Fibroblast of lung (primary cell): Measurements from ENCODE around the gene PPP1R26. TPM values are rescaled to one million over a fixed set of nuclear protein-coding genes. Genes with fewer than 3 reads are reported as not detected.

Experiments used
- DNase-seq, 2 donors: peaks; one replicate each; pipeline versions ENCODE4 v3.0.0 to v3.0.0-alpha.2; 2010; ENCODE audit warnings: low read depth in 2 of 2
- H2AFZ ChIP-seq: 2 replicates; pipeline ENCODE4 v1.5.1; 2012; ENCODE audit warnings: low read length, control low read depth, inconsistent platforms
- H3K27ac ChIP-seq: 2 replicates; pipeline ENCODE4 v1.5.1; 2011; ENCODE audit warnings: low read length, control low read depth; ENCODE audit not compliant: insufficient read depth
- H3K27me3 ChIP-seq: 2 replicates; pipeline ENCODE4 v1.5.1; 2011; ENCODE audit warnings: mild to moderate bottlenecking, low read length; ENCODE audit not compliant: control insufficient read depth, insufficient read depth
- H3K36me3 ChIP-seq: 2 replicates; pipeline ENCODE4 v1.5.1; 2011; ENCODE audit warnings: low read length; ENCODE audit not compliant: control insufficient read depth, insufficient read depth
- H3K4me1 ChIP-seq: 2 replicates; pipeline ENCODE4 v1.5.1; 2011; ENCODE audit warnings: low read length; ENCODE audit not compliant: control insufficient read depth, insufficient read depth; ENCODE audit errors: extremely low read depth
- H3K4me2 ChIP-seq: 2 replicates; pipeline ENCODE4 v1.5.1; 2011; ENCODE audit warnings: low read length, control low read depth; ENCODE audit not compliant: insufficient read depth; ENCODE audit errors: extremely low read depth
- H3K4me3 ChIP-seq, 4 experiments: fragments of 200-600 bp in 1 of 4; sonication (generic) in 1 of 4; replicated peaks in 1 of 4; 2 replicates each; pipeline ENCODE4 v1.5.1; 2011 to 2016; ENCODE audit warnings: low read length in 4 of 4, low read depth in 3 of 4, mild to moderate bottlenecking in 3 of 4, control low read depth in 2 of 4, inconsistent platforms in 1 of 4, mixed read lengths in 1 of 4; ENCODE audit not compliant: insufficient read depth in 1 of 4; ENCODE audit errors: control extremely low read depth in 1 of 4
- H3K79me2 ChIP-seq: 2 replicates; pipeline ENCODE4 v1.5.1; 2012; ENCODE audit warnings: mild to moderate bottlenecking, low read length, inconsistent platforms; ENCODE audit not compliant: control insufficient read depth, insufficient read depth
- H3K9ac ChIP-seq: 2 replicates; pipeline ENCODE4 v1.5.1; 2011; ENCODE audit warnings: mild to moderate bottlenecking, low read length, control low read depth; ENCODE audit not compliant: insufficient read depth
- H3K9me3 ChIP-seq: 2 replicates; pipeline ENCODE4 v1.5.1; 2012; ENCODE audit warnings: low read depth, low read length; ENCODE audit not compliant: control insufficient read depth, insufficient read depth
- H4K20me1 ChIP-seq: 2 replicates; pipeline ENCODE4 v1.5.1; 2011; ENCODE audit warnings: low read length; ENCODE audit not compliant: control insufficient read depth, insufficient read depth; ENCODE audit errors: extremely low read depth
- CTCF ChIP-seq, 2 donors: IDR thresholded peaks in 1 of 2; conservative IDR thresholded peaks in 1 of 2; 1 replicate in 1 of 2; 2 replicates in 1 of 2; pipeline ENCODE4 v1.5.1; 2011 to 2012; ENCODE audit warnings: low read length in 2 of 2, control low read depth in 1 of 2, inconsistent platforms in 1 of 2, low read depth in 1 of 2, mild to moderate bottlenecking in 1 of 2
- EZH2 ChIP-seq: IDR thresholded peaks from 2 replicates; pipeline ENCODE4 v1.5.1; 2012; ENCODE audit warnings: low read length, control low read depth, mild to moderate bottlenecking; ENCODE audit errors: missing control alignments
- polyA plus RNA-seq, 2 donors: library from polyadenylated mRNA; depleted of rRNA in 1 of 2; stranded (reverse) in 1 of 2; unstranded in 1 of 2; fragments of >200 nt; gene quantifications; 2 replicates each; pipeline ENCODE4 v1.2.1, GENCODE V29; 2011 to 2012; ENCODE audit warnings: missing spikeins in 1 of 2
- total RNA-seq: library from RNA; depleted of rRNA; stranded (reverse); fragments of >200 nt; gene quantifications from 2 replicates; pipeline ENCODE4 v1.2.1, GENCODE V29; 2014

The PPP1R26 gene
- total and polyA plus RNA-seq, 2 donors (not counting 1 experiment from before 2014, with no cell fraction given), result 2.9 to 8.9 TPM

GRCh38 chr9:135492886-135493669 lies 13.5 kb downstream of the PPP1R26 start:
- no peaks in the 10 kb centered on the region for H3K4me1 ChIP-seq
- H3K27me3 ChIP-seq, result no peaks in the 10 kb centered on the region
- no peak for TF ChIP-seq CTCF (conservative IDR thresholded peaks at IDR 0.05 in 1 of 2, IDR thresholded peaks at IDR 0.05 in 1 of 2; ENCODE audit: low read depth in 1 of 2, low read length in 2 of 2)
- TF ChIP-seq EZH2, result no peak
- H3K27ac ChIP-seq, result no peak overlapping the region
- no peaks in the 10 kb centered on the region for H3K36me3 ChIP-seq
- no peak overlapping the region for H3K4me3 ChIP-seq
- no peak overlapping the region for H3K4me2 ChIP-seq
- H3K79me2 ChIP-seq, result no peaks in the 10 kb centered on the region
- no peak overlapping the region for H2AFZ ChIP-seq
- H3K9me3 ChIP-seq, result no peaks in the 10 kb centered on the region
- no peak for DNase-seq
- H4K20me1 ChIP-seq, result no peaks in the 10 kb centered on the region
- H3K9ac ChIP-seq, result no peak overlapping the region

- Histone ChIP-seq H3K27ac (no peak overlapping the region), H3K79me2 (no peaks in the 10 kb centered on the region), H3K4me2 (no peak overlapping the region), H2AFZ (no peak overlapping the region), H3K27me3 (no peaks in the 10 kb centered on the region), H3K36me3 (no peaks in the 10 kb centered on the region), H3K9ac (no peak overlapping the region), H3K4me3 (no peak overlapping the region), H3K9me3 (no peaks in the 10 kb centered on the region), H3K4me1 (peaks cover 2% of the 10 kb centered on the region), H4K20me1 (no peaks in the 10 kb centered on the region)
- DNase-seq, result no peak
- TF ChIP-seq EZH2 (no peak), CTCF (conservative IDR thresholded peaks at IDR 0.05 in 1 of 2, IDR thresholded peaks at IDR 0.05 in 1 of 2; ENCODE audit: low read depth in 1 of 2, low read length in 2 of 2) (no peak)
Measured at GRCh38 chr9:135494791-135495559, 15.4 kb downstream of the PPP1R26 start.

GRCh38 chr9:135498381-135499126 lies 19.0 kb downstream of the PPP1R26 start:
- Histone ChIP-seq H3K9ac (no peak overlapping the region), H3K27ac (no peak overlapping the region), H3K79me2 (peaks cover 13% of the 10 kb centered on the region), H3K9me3 (no peaks in the 10 kb centered on the region), H3K4me2 (no peak overlapping the region), H4K20me1 (no peaks in the 10 kb centered on the region), H3K4me3 (no peak overlapping the region), H3K27me3 (no peaks in the 10 kb centered on the region), H3K4me1 (peaks cover 6% of the 10 kb centered on the region), H2AFZ (no peak overlapping the region), H3K36me3 (peaks cover 2% of the 10 kb centered on the region)
- no peak for DNase-seq
- TF ChIP-seq EZH2 (no peak), CTCF (conservative IDR thresholded peaks at IDR 0.05 in 1 of 2, IDR thresholded peaks at IDR 0.05 in 1 of 2; ENCODE audit: low read depth in 1 of 2, low read length in 2 of 2) (no peak)
